Effector memory CD4-positive, alpha-beta T cell (primary cell): Measurements from ENCODE around the gene DCDC2C.

Experiments used
- DNase-seq, 3 donors: peaks; one replicate each; pipeline ENCODE4 v3.0.0-alpha.2; 2020
- H3K27ac ChIP-seq: 2 replicates; pipeline ENCODE4 v1.7.0; 2013; ENCODE audit warnings: mild to moderate bottlenecking, low read length, moderate library complexity; ENCODE audit not compliant: insufficient read depth, poor library complexity, severe bottlenecking
- H3K27me3 ChIP-seq: replicated peaks from 2 replicates; pipeline ENCODE4 v1.7.0; 2013; ENCODE audit warnings: mild to moderate bottlenecking, low read length; ENCODE audit not compliant: insufficient read depth, control insufficient read depth, poor library complexity, severe bottlenecking
- H3K36me3 ChIP-seq: 2 replicates; pipeline ENCODE4 v1.7.0; 2013; ENCODE audit warnings: mild to moderate bottlenecking, low read length, moderate library complexity; ENCODE audit not compliant: control insufficient read depth, insufficient read depth
- H3K4me1 ChIP-seq: 2 replicates; pipeline ENCODE4 v1.7.0; 2013; ENCODE audit warnings: low read length, mild to moderate bottlenecking; ENCODE audit not compliant: control insufficient read depth, insufficient read depth, poor library complexity, severe bottlenecking
- H3K4me3 ChIP-seq: 2 replicates; pipeline ENCODE4 v1.7.0; 2013; ENCODE audit warnings: low read length, low read depth, mild to moderate bottlenecking; ENCODE audit not compliant: insufficient read depth, poor library complexity, severe bottlenecking
- H3K9me3 ChIP-seq: 2 replicates; pipeline ENCODE4 v1.7.0; 2013; ENCODE audit warnings: mild to moderate bottlenecking, low read length, moderate library complexity; ENCODE audit not compliant: control insufficient read depth

Gene DCDC2C

GRCh38 chr2:3708576-3708975 is 5.2 kb downstream of the DCDC2C start:
- H3K4me1 ChIP-seq, result no peaks in the 10 kb centered on the region
- no peak for DNase-seq
- H3K27me3 ChIP-seq, result no peaks in the 10 kb centered on the region
- H3K9me3 ChIP-seq, result no peaks in the 10 kb centered on the region
- no peak overlapping the region for H3K27ac ChIP-seq
- no peak overlapping the region for H3K4me3 ChIP-seq
- H3K36me3 ChIP-seq, result no peaks in the 10 kb centered on the region

- no peak overlapping the region for H3K4me3 ChIP-seq
- H3K9me3 ChIP-seq, result no peaks in the 10 kb centered on the region
- H3K36me3 ChIP-seq, result no peaks in the 10 kb centered on the region
- H3K27ac ChIP-seq, result no peak overlapping the region
- DNase-seq, result no peak
- no peaks in the 10 kb centered on the region for H3K4me1 ChIP-seq
- H3K27me3 ChIP-seq, result no peaks in the 10 kb centered on the region
These were observed 5.8 kb downstream of the DCDC2C start for GRCh38 chr2:3709225-3709624.

GRCh38 chr2:3712424-3712823 is 9.0 kb downstream of the DCDC2C start:
- no peaks in the 10 kb centered on the region for H3K4me1 ChIP-seq
- no peaks in the 10 kb centered on the region for H3K36me3 ChIP-seq
- H3K4me3 ChIP-seq, result no peak overlapping the region
- no peaks in the 10 kb centered on the region for H3K27me3 ChIP-seq
- no peaks in the 10 kb centered on the region for H3K9me3 ChIP-seq
- no peak overlapping the region for H3K27ac ChIP-seq
- DNase-seq, result no peak

- no peaks in the 10 kb centered on the region for H3K9me3 ChIP-seq
- H3K27ac ChIP-seq, result no peak overlapping the region
- H3K4me3 ChIP-seq, result no peak overlapping the region
- H3K27me3 ChIP-seq, result no peaks in the 10 kb centered on the region
- H3K36me3 ChIP-seq, result no peaks in the 10 kb centered on the region
- H3K4me1 ChIP-seq, result no peaks in the 10 kb centered on the region
- no peak for DNase-seq
These were observed 9.6 kb downstream of the DCDC2C start for GRCh38 chr2:3712831-3713503.

- no peaks in the 10 kb centered on the region for H3K9me3 ChIP-seq
- no peaks in the 10 kb centered on the region for H3K36me3 ChIP-seq
- DNase-seq, result no peak
- H3K27me3 ChIP-seq, result no peaks in the 10 kb centered on the region
- no peak overlapping the region for H3K4me3 ChIP-seq
- no peak overlapping the region for H3K27ac ChIP-seq
- no peaks in the 10 kb centered on the region for H3K4me1 ChIP-seq
These were observed 15.3 kb downstream of the DCDC2C start for GRCh38 chr2:3718679-3719078.

- no peaks in the 10 kb centered on the region for H3K9me3 ChIP-seq
- H3K4me3 ChIP-seq, result no peak overlapping the region
- H3K27me3 ChIP-seq, result no peaks in the 10 kb centered on the region
- no peaks in the 10 kb centered on the region for H3K4me1 ChIP-seq
- H3K27ac ChIP-seq, result no peak overlapping the region
- H3K36me3 ChIP-seq, result no peaks in the 10 kb centered on the region
- no peak for DNase-seq
These were observed 21.6 kb downstream of the DCDC2C start for GRCh38 chr2:3725002-3725401.

GRCh38 chr2:3725458-3726250 is 22.3 kb downstream of the DCDC2C start:
- H3K27ac ChIP-seq, result no peak overlapping the region
- H3K9me3 ChIP-seq, result no peaks in the 10 kb centered on the region
- no peaks in the 10 kb centered on the region for H3K36me3 ChIP-seq
- no peak for DNase-seq
- no peak overlapping the region for H3K4me3 ChIP-seq
- no peaks in the 10 kb centered on the region for H3K4me1 ChIP-seq
- no peaks in the 10 kb centered on the region for H3K27me3 ChIP-seq

- H3K36me3 ChIP-seq, result no peaks in the 10 kb centered on the region
- no peaks in the 10 kb centered on the region for H3K27me3 ChIP-seq
- DNase-seq, result no peak
- no peak overlapping the region for H3K4me3 ChIP-seq
- no peaks in the 10 kb centered on the region for H3K4me1 ChIP-seq
- no peak overlapping the region for H3K27ac ChIP-seq
- no peaks in the 10 kb centered on the region for H3K9me3 ChIP-seq
These were observed 23.1 kb downstream of the DCDC2C start for GRCh38 chr2:3726511-3726910.

GRCh38 chr2:3727397-3728045 is 24.1 kb downstream of the DCDC2C start:
- H3K27me3 ChIP-seq, result no peaks in the 10 kb centered on the region
- no peak overlapping the region for H3K4me3 ChIP-seq
- H3K36me3 ChIP-seq, result no peaks in the 10 kb centered on the region
- no peaks in the 10 kb centered on the region for H3K9me3 ChIP-seq
- H3K4me1 ChIP-seq, result no peaks in the 10 kb centered on the region
- DNase-seq, result no peak
- no peak overlapping the region for H3K27ac ChIP-seq
